Loucy (cell line): ENCODE measurements around the gene KCNJ13.
"Not testable (repeated sequence)": the region's sequence is repeated elsewhere in the genome, so short reads cannot be mapped to it uniquely, and the experiment has no call there.

Source experiments
- H2AFZ ChIP-seq: fragments of 200-600 bp; sonication (generic); 2 replicates; pipeline ENCODE4 v1.6.0; 2016; ENCODE audit warnings: antibody characterized with exemption, mild to moderate bottlenecking, low read length, moderate library complexity
- H3F3A ChIP-seq: fragments of 200-600 bp; 2 replicates; pipeline ENCODE4 v1.6.0; 2016; ENCODE audit warnings: antibody characterized with exemption, low read depth, mild to moderate bottlenecking
- H3K27me3 ChIP-seq: fragments of 200-600 bp; sonication (generic); 2 replicates; pipeline ENCODE4 v1.6.1; 2014; ENCODE audit warnings: low read length, mild to moderate bottlenecking; ENCODE audit not compliant: insufficient read depth, poor library complexity, severe bottlenecking
- H3K36me3 ChIP-seq: fragments of 200-600 bp; sonication (generic); 2 replicates; pipeline ENCODE4 v1.6.1; 2016; ENCODE audit warnings: low read length; ENCODE audit not compliant: insufficient read depth
- H3K4me1 ChIP-seq: fragments of 200-600 bp; sonication (generic); 2 replicates; pipeline ENCODE4 v1.5.1; 2014; ENCODE audit warnings: low read length, mild to moderate bottlenecking; ENCODE audit not compliant: insufficient read depth, poor library complexity, severe bottlenecking
- H3K4me2 ChIP-seq: fragments of 200-600 bp; sonication (generic); 2 replicates; pipeline ENCODE4 v1.6.0; 2014; ENCODE audit warnings: antibody characterized with exemption, low read length, low read depth, mild to moderate bottlenecking; ENCODE audit not compliant: poor library complexity, severe bottlenecking
- H3K4me3 ChIP-seq: fragments of 200-600 bp; sonication (generic); 2 replicates; pipeline ENCODE4 v1.5.1; 2014; ENCODE audit warnings: low read length, mild to moderate bottlenecking, mixed read lengths; ENCODE audit not compliant: poor library complexity, severe bottlenecking
- H3K79me2 ChIP-seq: fragments of 200-600 bp; sonication (generic); 2 replicates; pipeline ENCODE4 v1.6.1; 2014; ENCODE audit warnings: low read length; ENCODE audit not compliant: insufficient read depth
- H3K9ac ChIP-seq: fragments of 200-600 bp; sonication (generic); 2 replicates; pipeline ENCODE4 v1.6.0; 2014; ENCODE audit warnings: mild to moderate bottlenecking, low read depth, low read length, moderate library complexity; ENCODE audit not compliant: poor library complexity, severe bottlenecking
- H3K9me2 ChIP-seq: fragments of 200-600 bp; sonication (generic); replicated peaks from 2 replicates; pipeline ENCODE4 v1.6.1; 2016; ENCODE audit warnings: low read depth, low read length, mixed read lengths
- H3K9me3 ChIP-seq: fragments of 200-600 bp; sonication (generic); 2 replicates; pipeline ENCODE4 v1.6.1; 2014; ENCODE audit warnings: mild to moderate bottlenecking, antibody characterized with exemption, low read length, low read depth; ENCODE audit not compliant: insufficient read depth
- H4K20me1 ChIP-seq: fragments of 200-600 bp; sonication (generic); 2 replicates; pipeline ENCODE4 v1.6.0; 2014; ENCODE audit warnings: antibody characterized with exemption, low read length, mild to moderate bottlenecking; ENCODE audit not compliant: insufficient read depth, poor library complexity, severe bottlenecking
- CTCF ChIP-seq: fragments of 200-600 bp; sonication (generic); conservative IDR thresholded peaks from 2 replicates; pipeline ENCODE4 v1.5.1; 2014; ENCODE audit warnings: mild to moderate bottlenecking, antibody characterized with exemption, low read length
- EZH2phosphoT487 ChIP-seq: fragments of 200-600 bp; IDR thresholded peaks from 2 replicates; pipeline ENCODE4 v1.6.1; 2018; ENCODE audit warnings: antibody characterized with exemption, mild to moderate bottlenecking, moderate library complexity, borderline replicate concordance

The KCNJ13 gene

GRCh38 chr2:232721261-232721660 lies 55.1 kb downstream of the KCNJ13 start:
- no peaks in the 10 kb centered on the region for H3F3A ChIP-seq
- no peak overlapping the region for H3K9ac ChIP-seq
- H3K4me2 ChIP-seq: peak overlapping the region; percentile 33
- H3K27me3 ChIP-seq: no peaks in the 10 kb centered on the region
- H3K4me3 ChIP-seq: no peak overlapping the region
- H3K9me3 ChIP-seq: no peaks in the 10 kb centered on the region
- H3K9me2 ChIP-seq: no peaks in the 10 kb centered on the region
- peaks cover 48% of the 10 kb centered on the region for H3K79me2 ChIP-seq
- H3K4me1 ChIP-seq: peaks cover 20% of the 10 kb centered on the region
- no peak for TF ChIP-seq CTCF
- TF ChIP-seq EZH2phosphoT487: no peak
- H3K36me3 ChIP-seq: peaks cover 44% of the 10 kb centered on the region; the same call in 1 of the 2 replicates
- H4K20me1 ChIP-seq: peaks cover 18% of the 10 kb centered on the region
- no peak overlapping the region for H2AFZ ChIP-seq

- H3K27me3 ChIP-seq, H3K4me2 ChIP-seq, H3F3A ChIP-seq, H3K4me3 ChIP-seq, H2AFZ ChIP-seq, H3K9ac ChIP-seq, H3K9me2 ChIP-seq, H3K9me3 ChIP-seq: not testable (repeated sequence)
- Histone ChIP-seq H3K36me3 (peaks cover 34% of the 10 kb centered on the region; the same call in 1 of the 2 replicates), H3K79me2 (peaks cover 60% of the 10 kb centered on the region), H3K4me1 (peaks cover 20% of the 10 kb centered on the region), H4K20me1 (peaks cover 20% of the 10 kb centered on the region)
Observed at GRCh38 chr2:232720056-232720455, 56.3 kb downstream of the KCNJ13 start.
